H1 (cell line): ENCODE results near the gene PYGB. TPM values are rescaled to one million over a fixed set of nuclear protein-coding genes. Genes with fewer than 3 reads are reported as not detected.

Experiments
- CTCF ChIA-PET: fragments of 300-600 bp; sonication (Branson Sonifier 250); formaldehyde crosslinking; loops from one replicate; lab custom pipeline; 2021; ENCODE audit not compliant: partially characterized antibody; lab: Charles Lee
- POLR2A ChIA-PET: fragments of 300-600 bp; sonication (Branson Sonifier 250); formaldehyde crosslinking; loops from one replicate; lab custom pipeline; 2021; ENCODE audit warnings: inconsistent platforms; ENCODE audit not compliant: partially characterized antibody; lab: Charles Lee
- DNase-seq, 2 experiments: peaks; one replicate each; pipeline versions ENCODE4 v3.0.0 to v3.0.0-alpha.2; 2010 to 2022; ENCODE audit warnings: low spot score in 2 of 2, low read depth in 1 of 2, mixed read lengths in 1 of 2
- FAIRE-seq: peaks from 2 replicates; lab custom pipeline; 2011; peaks lifted over from hg19 to GRCh38; lab: Jason Lieb, UNC
- H2AFZ ChIP-seq: 2 replicates; pipeline ENCODE4 v1.8.1; 2012; ENCODE audit warnings: low read length, inconsistent platforms
- H2AK5ac ChIP-seq: 2 replicates; pipeline ENCODE4 v1.6.1; 2013; ENCODE audit warnings: low read depth, low read length
- H2BK120ac ChIP-seq: replicated peaks from 2 replicates; pipeline ENCODE3; 2013; ENCODE audit warnings: low read depth, low read length, inconsistent platforms
- H2BK12ac ChIP-seq: 2 replicates; pipeline ENCODE4 v1.6.1; 2013; ENCODE audit warnings: low read depth, low read length
- H2BK15ac ChIP-seq: 2 replicates; pipeline ENCODE4 v1.6.1; 2013; ENCODE audit warnings: low read length
- H2BK20ac ChIP-seq: 2 replicates; pipeline ENCODE4 v1.6.1; 2013; ENCODE audit warnings: low read length
- H2BK5ac ChIP-seq: 2 replicates; pipeline ENCODE4 v1.6.1; 2013; ENCODE audit warnings: low read depth, low read length
- H3K14ac ChIP-seq: 2 replicates; pipeline ENCODE4 v1.6.1; 2013; ENCODE audit warnings: inconsistent platforms; ENCODE audit not compliant: insufficient read length
- H3K18ac ChIP-seq: 2 replicates; pipeline ENCODE4 v1.6.1; 2013; ENCODE audit warnings: low read length; ENCODE audit errors: extremely low read depth
- H3K23ac ChIP-seq: 2 replicates; pipeline ENCODE4 v1.6.1; 2013; ENCODE audit warnings: inconsistent platforms; ENCODE audit not compliant: insufficient read length
- H3K23me2 ChIP-seq: 2 replicates; pipeline ENCODE4 v1.6.1; 2013; ENCODE audit warnings: low read depth, low read length
- H3K27ac ChIP-seq: 2 replicates; pipeline ENCODE4 v1.6.1; 2011; ENCODE audit warnings: low read depth, low read length, inconsistent platforms
- H3K27me3 ChIP-seq, 4 experiments: replicated peaks in 1 of 4; 1 replicate in 1 of 4; 2 replicates in 3 of 4; pipeline versions ENCODE4 v1.6.1 to v1.8.1; 2011 to 2013; ENCODE audit warnings: low read length in 3 of 4, mild to moderate bottlenecking in 3 of 4, inconsistent platforms in 2 of 4, mixed read lengths in 2 of 4, moderate library complexity in 1 of 4; ENCODE audit not compliant: control insufficient read depth in 3 of 4, insufficient read depth in 3 of 4; ENCODE audit errors: extremely low read depth in 1 of 4
- H3K36me3 ChIP-seq, 4 experiments: 2 replicates each; pipeline versions ENCODE4 v1.6.1 to v1.8.1; 2011 to 2013; ENCODE audit warnings: mild to moderate bottlenecking in 4 of 4, low read length in 3 of 4, moderate library complexity in 2 of 4, control low read depth in 1 of 4, inconsistent platforms in 1 of 4; ENCODE audit not compliant: insufficient read depth in 4 of 4, control insufficient read depth in 2 of 4
- H3K4ac ChIP-seq: replicated peaks from 2 replicates; pipeline ENCODE3; 2013; ENCODE audit warnings: low read length, low read depth, mixed read lengths, inconsistent platforms; ENCODE audit not compliant: insufficient read length
- H3K4me1 ChIP-seq, 4 experiments: replicated peaks in 1 of 4; 1 replicate in 1 of 4; 2 replicates in 3 of 4; pipeline versions ENCODE4 v1.6.1 to v1.8.1; 2011 to 2013; ENCODE audit warnings: low read length in 3 of 4, inconsistent platforms in 2 of 4, mixed read lengths in 1 of 4; ENCODE audit not compliant: insufficient read depth in 4 of 4, control insufficient read depth in 3 of 4
- H3K4me2 ChIP-seq, 2 experiments: 2 replicates each; pipeline versions ENCODE4 v1.6.1 to v1.8.1; 2011 to 2013; ENCODE audit warnings: low read depth in 2 of 2, low read length in 2 of 2, control low read depth in 1 of 2, inconsistent platforms in 1 of 2, mild to moderate bottlenecking in 1 of 2; ENCODE audit not compliant: insufficient read depth in 1 of 2
- H3K4me3 ChIP-seq, 4 experiments: fragments of 200-600, 300-600 bp in 1 of 4; sonication (generic), shearing (Covaris generic), sonication (Bioruptor Twin) in 1 of 4; 2 replicates each; pipeline versions ENCODE4 v1.5.1 to v1.8.1; 2011 to 2016; ENCODE audit warnings: low read length in 4 of 4, low read depth in 3 of 4, control low read depth in 2 of 4, inconsistent platforms in 2 of 4, mild to moderate bottlenecking in 2 of 4, mixed read lengths in 1 of 4, moderate library complexity in 1 of 4; ENCODE audit not compliant: insufficient read depth in 2 of 4; ENCODE audit errors: extremely low read depth in 1 of 4
- H3K56ac ChIP-seq: replicated peaks from 2 replicates; pipeline ENCODE3; 2013; ENCODE audit warnings: low read depth, mild to moderate bottlenecking, mixed read lengths, low read length, inconsistent platforms; ENCODE audit not compliant: insufficient read length
- H3K79me1 ChIP-seq: 2 replicates; pipeline ENCODE4 v1.6.1; 2013; ENCODE audit warnings: low read depth, low read length, control low read depth
- H3K79me2 ChIP-seq, 2 experiments: 2 replicates each; pipeline versions ENCODE4 v1.6.1 to v1.8.1; 2012 to 2013; ENCODE audit warnings: low read length in 2 of 2, mild to moderate bottlenecking in 2 of 2, inconsistent platforms in 1 of 2; ENCODE audit not compliant: insufficient read depth in 2 of 2, control insufficient read depth in 1 of 2
- H3K9ac ChIP-seq, 4 experiments: replicated peaks in 1 of 4; 1 replicate in 1 of 4; 2 replicates in 3 of 4; pipeline versions ENCODE4 v1.6.1 to v1.8.1; 2011 to 2013; ENCODE audit warnings: low read depth in 3 of 4, low read length in 3 of 4, control low read depth in 2 of 4, mild to moderate bottlenecking in 2 of 4, moderate library complexity in 2 of 4, inconsistent platforms in 1 of 4; ENCODE audit errors: extremely low read depth in 1 of 4
- H3K9me3 ChIP-seq, 2 experiments: 2 replicates each; pipeline versions ENCODE4 v1.6.1 to v1.8.1; 2012 to 2013; ENCODE audit warnings: mild to moderate bottlenecking in 2 of 2, moderate library complexity in 2 of 2, control low read depth in 1 of 2, inconsistent platforms in 1 of 2, low read depth in 1 of 2, low read length in 1 of 2, mixed read lengths in 1 of 2; ENCODE audit not compliant: insufficient read depth in 2 of 2
- H4K20me1 ChIP-seq, 2 experiments: replicated peaks in 1 of 2; 2 replicates each; pipeline versions ENCODE3 to v1.8.1; 2011 to 2013; ENCODE audit warnings: inconsistent platforms in 2 of 2, low read length in 2 of 2, mild to moderate bottlenecking in 1 of 2; ENCODE audit not compliant: insufficient read depth in 2 of 2, control insufficient read depth in 1 of 2
- H4K5ac ChIP-seq: 2 replicates; pipeline ENCODE4 v1.6.1; 2013; ENCODE audit warnings: low read length, low read depth, mixed read lengths, inconsistent platforms; ENCODE audit not compliant: insufficient read length
- H4K8ac ChIP-seq: 2 replicates; pipeline ENCODE4 v1.8.0; 2013; ENCODE audit warnings: mild to moderate bottlenecking, moderate library complexity, low read length, inconsistent platforms; ENCODE audit not compliant: insufficient read depth; ENCODE audit errors: extremely low read depth
- H4K91ac ChIP-seq: replicated peaks from 2 replicates; pipeline ENCODE3; 2013; ENCODE audit warnings: low read length, mixed read lengths, inconsistent platforms; ENCODE audit not compliant: insufficient read length
- CBX8 ChIP-seq: fragments of 300-800, 300-1000 bp; sonication (generic); IDR thresholded peaks from 2 replicates; pipeline ENCODE4 v1.7.1; 2016; ENCODE audit warnings: low read depth, low read length, borderline replicate concordance
- KDM4A ChIP-seq: IDR thresholded peaks from one replicate; pipeline ENCODE4 v1.7.1; 2012; ENCODE audit warnings: low read depth, mild to moderate bottlenecking, moderate library complexity, low read length, inconsistent platforms; ENCODE audit not compliant: severe bottlenecking
- RBBP5 ChIP-seq: IDR thresholded peaks from 2 replicates; pipeline ENCODE4 v1.7.1; 2012; ENCODE audit warnings: low read depth, mild to moderate bottlenecking, inconsistent platforms, low read length, moderate library complexity, borderline replicate concordance
- SUZ12 ChIP-seq: fragments of 200-600 bp; sonication (generic); IDR thresholded peaks from 2 replicates; pipeline ENCODE4 v1.6.1; 2012; ENCODE audit warnings: mild to moderate bottlenecking, inconsistent platforms, low read length, moderate library complexity, mixed read lengths
- TAF1 ChIP-seq: IDR thresholded peaks from 2 replicates; pipeline ENCODE4 v1.6.1; 2011; ENCODE audit warnings: mild to moderate bottlenecking, low read depth, low read length
- TEAD4 ChIP-seq: IDR thresholded peaks from 2 replicates; pipeline ENCODE4 v1.6.1; 2012; ENCODE audit warnings: low read depth, low read length, inconsistent platforms, mixed read lengths
- WGBS, 2 experiments: shearing (Covaris generic) in 1 of 2; methylation state at CpG; one replicate each; pipeline versions ENCODE4 v1.1.6 to v1.1.7; 2013 to 2015; ENCODE audit warnings: low lambda C conversion rate in 2 of 2, mixed read lengths in 2 of 2, inconsistent platforms in 1 of 2, low coverage in 1 of 2, missing lambda C conversion rate in 1 of 2; ENCODE audit not compliant: insufficient replicate concordance in 2 of 2, insufficient coverage in 1 of 2, insufficient read length in 1 of 2; ENCODE audit errors: extremely low coverage in 1 of 2, missing lambda C conversion rate in 1 of 2; 5-methylcytosine and 5-hydroxymethylcytosine counted together
- polyA plus RNA-seq, 7 experiments: library from polyadenylated mRNA; depleted of rRNA in 3 of 7; stranded (reverse) in 5 of 7; unstranded in 2 of 7; fragments of >200 nt in 5 of 7; fragments of 200-250 nt in 2 of 7; gene quantifications; 1 replicate in 5 of 7; 2 replicates in 1 of 7; 4 replicates in 1 of 7; pipeline versions ENCODE4 v1.2.1 to v1.2.3, GENCODE V29; 2011 to 2013; ENCODE audit warnings: missing spikeins in 2 of 7, mixed read lengths in 2 of 7
- total RNA-seq: library from RNA; stranded (reverse); fragmentation: NEBNext Ultra II Directional; extraction: Animal tissue kit (Norgen Biotek cat#: 25700); gene quantifications from 2 replicates; pipeline ENCODE4 v1.2.1, GENCODE V29; 2021
- TF ChIP-seq, protein P1 (sequence below), 3 experiments: IDR thresholded peaks; 1 replicate in 2 of 3; 2 replicates in 1 of 3; pipeline versions ENCODE4 v1.5.1 to v1.6.1; 2011; ENCODE audit warnings: low read length in 3 of 3, mild to moderate bottlenecking in 3 of 3, inconsistent platforms in 2 of 3, low read depth in 1 of 3, moderate library complexity in 1 of 3; ENCODE audit not compliant: insufficient read depth in 1 of 3; ENCODE audit errors: control extremely low read depth in 1 of 3

PYGB gene
- total and polyA plus RNA-seq, 2 of the 8 experiments (the other 6 are each of a cell fraction or from before 2014, with no cell fraction given), result 26.6 to 56.0 TPM

DNA sequence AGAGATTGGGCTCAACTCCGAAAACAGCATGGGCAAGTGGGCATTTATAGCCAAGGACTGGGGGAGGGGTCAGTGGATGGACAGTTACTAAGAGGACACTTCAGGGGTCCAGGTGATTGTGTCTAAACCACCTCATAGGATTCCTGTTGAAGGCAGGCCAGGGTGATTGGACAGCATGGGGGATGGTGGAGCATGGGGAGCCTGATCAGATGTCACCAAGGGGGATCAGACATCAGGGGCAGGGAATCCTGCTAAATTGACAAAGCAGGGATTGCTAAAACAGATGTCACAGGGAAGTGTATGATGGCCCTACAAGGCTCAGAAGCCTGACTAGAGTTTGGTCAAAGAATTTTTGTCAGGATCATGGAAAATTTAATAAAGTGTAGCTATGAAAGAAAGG is 2.4 kb upstream of the PYGB start:
- H3K4ac ChIP-seq, result no peak overlapping the region
- TF ChIP-seq SUZ12 (no peak), KDM4A (no peak), TEAD4 (no peak), CBX8 (no peak), RBBP5 (no peak), TAF1 (no peak)
- TF ChIP-seq, protein P1, sequence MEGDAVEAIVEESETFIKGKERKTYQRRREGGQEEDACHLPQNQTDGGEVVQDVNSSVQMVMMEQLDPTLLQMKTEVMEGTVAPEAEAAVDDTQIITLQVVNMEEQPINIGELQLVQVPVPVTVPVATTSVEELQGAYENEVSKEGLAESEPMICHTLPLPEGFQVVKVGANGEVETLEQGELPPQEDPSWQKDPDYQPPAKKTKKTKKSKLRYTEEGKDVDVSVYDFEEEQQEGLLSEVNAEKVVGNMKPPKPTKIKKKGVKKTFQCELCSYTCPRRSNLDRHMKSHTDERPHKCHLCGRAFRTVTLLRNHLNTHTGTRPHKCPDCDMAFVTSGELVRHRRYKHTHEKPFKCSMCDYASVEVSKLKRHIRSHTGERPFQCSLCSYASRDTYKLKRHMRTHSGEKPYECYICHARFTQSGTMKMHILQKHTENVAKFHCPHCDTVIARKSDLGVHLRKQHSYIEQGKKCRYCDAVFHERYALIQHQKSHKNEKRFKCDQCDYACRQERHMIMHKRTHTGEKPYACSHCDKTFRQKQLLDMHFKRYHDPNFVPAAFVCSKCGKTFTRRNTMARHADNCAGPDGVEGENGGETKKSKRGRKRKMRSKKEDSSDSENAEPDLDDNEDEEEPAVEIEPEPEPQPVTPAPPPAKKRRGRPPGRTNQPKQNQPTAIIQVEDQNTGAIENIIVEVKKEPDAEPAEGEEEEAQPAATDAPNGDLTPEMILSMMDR (IDR thresholded peaks at IDR 0.05; ENCODE audit: control extremely low read depth in 1 of 3, insufficient read depth in 1 of 3, low read depth in 1 of 3, low read length in 3 of 3), result no peak
- TF ChIP-seq, all 59 proteins: peak for 0
- Histone ChIP-seq H4K91ac (no peak overlapping the region), H3K79me1 (no peaks in the 10 kb centered on the region), H3K23ac (no peak overlapping the region), H2BK5ac (no peak overlapping the region), H3K14ac (no peak overlapping the region), H4K20me1 (peaks cover 0 to 3% of the 10 kb centered on the region in 2 experiments), H3K4me1 (peaks cover 3 to 7% (median 4%) of the 10 kb centered on the region in 4 experiments; a peak in 6 of 7 replicates), H2BK15ac (no peak overlapping the region), H3K36me3 (no peaks in the 10 kb centered on the region), H2AFZ (no peak overlapping the region), H2AK5ac (no peak overlapping the region), H2BK12ac (no peak overlapping the region), H3K79me2 (peaks cover 5 to 13% of the 10 kb centered on the region in 2 experiments; a peak in 2 of 4 replicates), H3K18ac (no peak overlapping the region), H3K27me3 (peaks cover 0 to 8% (median 7%) of the 10 kb centered on the region in 4 experiments; a peak in 4 of 7 replicates), H4K5ac (no peak overlapping the region), H3K27ac (no peak overlapping the region), H3K9me3 (no peaks in the 10 kb centered on the region), H3K4me2 (no peak overlapping the region), H3K23me2 (peaks cover 10% of the 10 kb centered on the region; the same call in 1 of the 2 replicates), H3K4me3 (no peak overlapping the region), H3K9ac (no peak overlapping the region), H4K8ac (no peak overlapping the region), H2BK120ac (no peak overlapping the region), H3K56ac (no peak overlapping the region), H2BK20ac (no peak overlapping the region)
- DNase-seq (peak in 1 of 2 experiments; percentile 32), FAIRE-seq (no peak)
- WGBS, 2 experiments, result 90% methylated on average over 1 of the region's 1 CpG; no CpG with 5 or more reads in 1 of the 2 experiments
- CTCF ChIA-PET, result interaction anchor here (1.0 to 4.0 kb wide), 6 partner anchors 10 to 185 kb away, joined by 3 to 17 read pairs (median 5); no protein-coding TSS in a partner anchor
- POLR2A ChIA-PET, result interaction anchor here (1.6 kb wide), 1 partner anchor 17 kb away, joined by 5 read pairs; no protein-coding TSS in a partner anchor
